HepG2 (cell line): ENCODE results near the gene TSC22D2. TPM values are rescaled to one million over a fixed set of nuclear protein-coding genes. Genes with fewer than 3 reads are reported as not detected.

ENCODE experiments used
- ATAC-seq: fragments of 200-7000 bp; cut with Tn5 transposase; 3 replicates; pipeline ENCODE4 v1.9.1; 2020; ENCODE audit warnings: mild to moderate bottlenecking, moderate library complexity
- BruUV-seq: library from RNA; stranded (reverse); fragments of 400-500 nt; replicated peaks from 2 replicates; lab custom pipeline; 2021; lab: Mats Ljungman, UMichigan
- CTCF ChIA-PET: fragments of 300-600 bp; formaldehyde crosslinking; extraction: SDS; loops from one replicate; lab custom pipeline; 2021; ENCODE audit warnings: low total read pairs, inconsistent platforms, low intra/inter-chr PET ratio; lab: Yijun Ruan, JAX
- POLR2A ChIA-PET: fragments of 350-600 bp; sonication (Branson Sonifier 250); formaldehyde crosslinking; loops from one replicate; lab custom pipeline; 2020; ENCODE audit warnings: antibody characterized with exemption, inconsistent platforms; lab: Yijun Ruan, JAX
- DNase-seq: peaks from one replicate; pipeline ENCODE4 v3.0.0-alpha.2; 2015; ENCODE audit warnings: low spot score
- FAIRE-seq: peaks from 3 replicates; lab custom pipeline; 2011; peaks lifted over from hg19 to GRCh38; lab: Jason Lieb, UNC
- H2AFZ ChIP-seq: one replicate; pipeline ENCODE4 v1.6.1; 2011; ENCODE audit warnings: low read length, inconsistent platforms
- H3K27ac ChIP-seq: fragments of 300-600 bp; 3 replicates; pipeline ENCODE4 v1.8.0; 2011; ENCODE audit warnings: mixed run types, mild to moderate bottlenecking, mixed read lengths, low read length, inconsistent platforms; ENCODE audit not compliant: insufficient read depth; ENCODE audit errors: extremely low read length
- H3K27me3 ChIP-seq, 2 experiments: fragments of 200-600 bp in 1 of 2; 2 replicates in 1 of 2; 3 replicates in 1 of 2; pipeline versions ENCODE4 v1.6.0 to v1.8.0; 2011; ENCODE audit warnings: low read length in 2 of 2, mild to moderate bottlenecking in 2 of 2, moderate library complexity in 2 of 2, inconsistent platforms in 1 of 2; ENCODE audit not compliant: insufficient read depth in 2 of 2, control insufficient read depth in 1 of 2
- H3K36me3 ChIP-seq, 2 experiments: fragments of 200-600 bp in 1 of 2; replicated peaks in 1 of 2; 2 replicates in 1 of 2; 3 replicates in 1 of 2; pipeline versions ENCODE4 v1.5.1 to v1.8.0; 2011; ENCODE audit warnings: low read length in 2 of 2, inconsistent platforms in 1 of 2; ENCODE audit not compliant: insufficient read depth in 2 of 2, control insufficient read depth in 1 of 2
- H3K4me1 ChIP-seq: 2 replicates; pipeline ENCODE4 v1.5.1; 2012; ENCODE audit warnings: low read length, inconsistent platforms; ENCODE audit not compliant: insufficient read depth
- H3K4me2 ChIP-seq: 2 replicates; pipeline ENCODE4 v1.6.0; 2011; ENCODE audit warnings: low read depth, low read length, inconsistent platforms
- H3K4me3 ChIP-seq, 3 experiments: fragments of 200-600 bp in 1 of 3; sonication (generic), shearing (Covaris generic) in 1 of 3; replicated peaks in 1 of 3; 2 replicates each; pipeline ENCODE4 v1.5.1; 2011 to 2016; ENCODE audit warnings: low read length in 3 of 3, inconsistent platforms in 2 of 3, low read depth in 2 of 3, mild to moderate bottlenecking in 2 of 3, control low read depth in 1 of 3, mixed read lengths in 1 of 3; ENCODE audit not compliant: insufficient read depth in 1 of 3
- H3K79me2 ChIP-seq: one replicate; pipeline ENCODE4 v1.6.1; 2011; ENCODE audit warnings: low read length, inconsistent platforms; ENCODE audit not compliant: insufficient read depth
- H3K9ac ChIP-seq: 2 replicates; pipeline ENCODE4 v1.6.0; 2011; ENCODE audit warnings: mild to moderate bottlenecking, low read depth, low read length, inconsistent platforms; ENCODE audit not compliant: insufficient read depth
- H3K9me3 ChIP-seq: 2 replicates; pipeline ENCODE4 v1.5.1; 2012; ENCODE audit warnings: mild to moderate bottlenecking, low read length
- H4K20me1 ChIP-seq: 2 replicates; pipeline ENCODE4 v1.6.0; 2011; ENCODE audit warnings: inconsistent platforms, mild to moderate bottlenecking, low read length, moderate library complexity; ENCODE audit not compliant: insufficient read depth
- AFF4 ChIP-seq: sonication (generic); formaldehyde crosslinking; IDR thresholded peaks from 2 replicates; pipeline ENCODE4 v1.4.0; 2020; ENCODE audit warnings: missing genetic modification reagents
- HDAC6 ChIP-seq: fragments of 200-600 bp; sonication (generic); IDR thresholded peaks from 2 replicates; pipeline ENCODE4 v1.7.0; 2017; ENCODE audit warnings: mild to moderate bottlenecking, antibody characterized with exemption, low read length, low read depth
- MAFF ChIP-seq: IDR thresholded peaks from 2 replicates; pipeline ENCODE4 v1.6.1; 2011; ENCODE audit warnings: low read depth, low read length, improper control_type of control experiment
- MAFK ChIP-seq, 2 experiments: IDR thresholded peaks in 1 of 2; conservative IDR thresholded peaks in 1 of 2; 2 replicates each; pipeline ENCODE4 v1.6.1; 2011; ENCODE audit warnings: improper control_type of control experiment in 2 of 2, low read length in 2 of 2
- SALL1 ChIP-seq: sonication (generic); formaldehyde crosslinking; IDR thresholded peaks from 2 replicates; pipeline ENCODE4 v1.8.0; 2022; ENCODE audit warnings: mild to moderate bottlenecking, missing genetic modification reagents
- ZNF24 ChIP-seq: fragments of 450-650 bp; IDR thresholded peaks from 2 replicates; pipeline ENCODE4 v1.6.1; 2017; ENCODE audit warnings: antibody characterized with exemption, mild to moderate bottlenecking
- ZNF382 ChIP-seq: sonication (generic); formaldehyde crosslinking; IDR thresholded peaks from 2 replicates; pipeline ENCODE4 v1.5.0; 2020; ENCODE audit warnings: missing genetic modification reagents, mild to moderate bottlenecking, borderline replicate concordance
- ZZZ3 ChIP-seq: sonication (generic); formaldehyde crosslinking; IDR thresholded peaks from 2 replicates; pipeline ENCODE4 v1.4.0; 2020; ENCODE audit warnings: missing genetic modification reagents, mild to moderate bottlenecking, borderline replicate concordance
- WGBS: methylation state at CpG from one replicate; pipeline ENCODE4 v1.1.6; 2017; ENCODE audit warnings: low lambda C conversion rate; 5-methylcytosine and 5-hydroxymethylcytosine counted together
- in situ Hi-C: cut with HindIII; loops from 2 replicates; pipeline ENCODE4 v1.10.0; 2017; ENCODE audit warnings: low pct_unique_long_range_greater_than_20kb; ENCODE audit not compliant: extremely low pct_ligation_motif_present
- intact Hi-C: fragments of 100-400 bp; cut with micrococcal nuclease; formaldehyde crosslinking; loops from one replicate; pipeline ENCODE4 v1.10.0; 2022; ENCODE audit not compliant: unreplicated experiment
- polyA plus RNA-seq, 8 experiments: library from polyadenylated mRNA; depleted of rRNA in 3 of 8; stranded (reverse) in 7 of 8; unstranded in 1 of 8; fragments of >200 nt; fragmentation: Illumina TruSeq in 4 of 8; extraction: Trizol in 4 of 8; gene quantifications; 2 replicates each; pipeline versions ENCODE4 v1.2.1 to v1.2.3, GENCODE V29; 2011 to 2016; ENCODE audit warnings: low read depth in 4 of 8, missing spikeins in 1 of 8, mixed read lengths in 1 of 8; ENCODE audit not compliant: insufficient read depth in 1 of 8
- total RNA-seq, 5 experiments: library from RNA; depleted of rRNA; stranded (reverse); fragments of >200 nt; fragmentation: Illumina TruSeq; extraction: Trizol; gene quantifications; 2 replicates each; pipeline ENCODE4 v1.2.3, GENCODE V29; 2016; ENCODE audit warnings: low read depth in 1 of 5

Gene TSC22D2
- total and polyA plus RNA-seq, 2 of the 13 experiments (the other 11 are each of a cell fraction or from before 2014, with no cell fraction given), result 4.6 to 8.2 TPM

- H3K4me3 ChIP-seq, result no peak overlapping the region
- H4K20me1 ChIP-seq, result no peaks in the 10 kb centered on the region; the same call in 1 of the 2 replicates
- H3K27ac ChIP-seq, result no peak overlapping the region
- BruUV-seq, result no TSS peak
- TF ChIP-seq ZNF24, result no peak
- no peak for TF ChIP-seq ZNF382 (CRISPR knock-in tag)
- no peak for TF ChIP-seq HDAC6
- no peak for TF ChIP-seq SALL1 (CRISPR knock-in tag)
- H3K27me3 ChIP-seq, result no peaks in the 10 kb centered on the region
- no peaks in the 10 kb centered on the region for H3K9me3 ChIP-seq
- in situ Hi-C loops (no loop called here), intact Hi-C loops (no loop called here)
- H3K36me3 ChIP-seq, result no peaks in the 10 kb centered on the region; a peak in 1 of 5 replicates
- no peaks in the 10 kb centered on the region for H3K4me1 ChIP-seq
- WGBS, result 95% methylated on average over 1 of the region's 1 CpG
- peaks cover 38% of the 10 kb centered on the region for H3K79me2 ChIP-seq
- no peak for DNase-seq
- no peak overlapping the region for H2AFZ ChIP-seq
- no peak overlapping the region for H3K4me2 ChIP-seq
- ChIA-PET CTCF (no interaction called here), POLR2A (no interaction called here)
- FAIRE-seq, result no peak
- H3K9ac ChIP-seq, result no peak overlapping the region
- ATAC-seq, result no peak
These were observed 20.5 kb downstream of the TSC22D2 start for GRCh38 chr3:150428562-150428961.

- Histone ChIP-seq H3K4me2 (no peak overlapping the region), H3K9ac (no peak overlapping the region), H3K4me3 (no peak overlapping the region), H2AFZ (no peak overlapping the region), H3K27ac (no peak overlapping the region), H3K27me3 (no peaks in the 10 kb centered on the region), H3K36me3 (no peaks in the 10 kb centered on the region; a peak in 1 of 5 replicates), H3K9me3 (no peaks in the 10 kb centered on the region), H3K4me1 (no peaks in the 10 kb centered on the region), H4K20me1 (no peaks in the 10 kb centered on the region; the same call in 1 of the 2 replicates), H3K79me2 (peaks cover 41% of the 10 kb centered on the region)
- no peak for DNase-seq
- 92% methylated on average over 2 of the region's 2 CpGs for WGBS
- no TSS peak for BruUV-seq
- CTCF ChIA-PET, result no interaction called here
- in situ Hi-C loops, result no loop called here
- ATAC-seq, result no peak
- POLR2A ChIA-PET, result interaction anchor here (1.3 kb wide), 1 partner anchor 21 kb away, joined by 3 read pairs; no protein-coding TSS in a partner anchor
- no peak for FAIRE-seq
- intact Hi-C loops, result no loop called here
- TF ChIP-seq ZZZ3 (CRISPR knock-in tag) (no peak), MAFF (peak; percentile 96), MAFK (conservative IDR thresholded peaks at IDR 0.05 in 1 of 2, IDR thresholded peaks at IDR 0.05 in 1 of 2; ENCODE audit: low read length in 2 of 2) (peak; percentile 91 to 98), AFF4 (no peak)
These were observed 21.9 kb downstream of the TSC22D2 start for GRCh38 chr3:150429767-150430671.
